Left ventricle myocardium inferior (tissue), 1 donor: ENCODE measurements around the gene ERICH3. TPM values are rescaled to one million over a fixed set of nuclear protein-coding genes. Genes with fewer than 3 reads are reported as not detected.

Experiments used
- DNase-seq: peaks from one replicate; pipeline ENCODE4 v3.0.0-alpha.2; 2020
- H3K27ac ChIP-seq: fragments of 200-600 bp; replicated peaks from 2 replicates; pipeline ENCODE4 v1.8.0; 2021
- H3K27me3 ChIP-seq: fragments of 200-600 bp; 2 replicates; pipeline ENCODE4 v1.8.0; 2021; ENCODE audit warnings: low read depth
- H3K36me3 ChIP-seq: fragments of 200-600 bp; 2 replicates; pipeline ENCODE4 v1.8.0; 2021
- H3K4me1 ChIP-seq: fragments of 200-600 bp; 2 replicates; pipeline ENCODE4 v1.8.0; 2021
- H3K4me3 ChIP-seq: fragments of 200-600 bp; 2 replicates; pipeline ENCODE4 v1.8.0; 2021; ENCODE audit warnings: mild to moderate bottlenecking, moderate library complexity
- H3K9me3 ChIP-seq: fragments of 200-600 bp; replicated peaks from 2 replicates; pipeline ENCODE4 v1.8.0; 2021
- intact Hi-C: fragments of 100-400 bp; cut with micrococcal nuclease; formaldehyde crosslinking; loops from one replicate; pipeline ENCODE4 v1.11.0; 2022
- total RNA-seq: library from RNA; stranded (reverse); fragmentation: NEBNext Ultra II Directional; extraction: Animal tissue kit (Norgen Biotek cat#: 25700); gene quantifications from one replicate; pipeline ENCODE4 v1.2.1, GENCODE V29; 2021
- TF ChIP-seq, protein P1 (sequence below): fragments of 200-600 bp; IDR thresholded peaks from 2 replicates; pipeline ENCODE4 v1.8.0; 2021; ENCODE audit warnings: antibody characterized with exemption, mild to moderate bottlenecking, borderline replicate concordance
- donor health status: DM: no; HTN: yes; CAD: no; lungs with severe emphysema.

The ERICH3 gene
- total RNA-seq, 1 donor from 2014 or later = not detected

DNA sequence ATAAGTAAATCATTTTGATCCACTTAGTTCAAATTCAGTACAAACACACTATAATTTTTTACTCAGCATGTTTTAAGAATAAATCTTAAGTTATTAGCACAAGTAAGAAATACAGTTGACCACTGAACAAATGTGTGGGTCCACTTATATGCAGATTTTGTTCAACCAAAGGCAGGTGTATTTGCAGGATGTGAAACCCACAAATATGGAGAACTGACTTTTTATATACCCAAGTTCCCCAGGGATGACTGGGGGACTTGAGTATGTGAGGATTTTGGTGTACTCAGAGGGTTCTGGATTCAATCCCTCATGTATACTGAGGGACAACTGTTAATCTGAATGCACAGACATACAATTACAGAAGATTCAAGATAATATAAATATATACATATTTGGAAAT is 25.7 kb upstream of the ERICH3 start:
- no peak overlapping the region for H3K27ac ChIP-seq
- H3K27me3 ChIP-seq = no peaks in the 10 kb centered on the region
- H3K36me3 ChIP-seq = peaks cover 23% of the 10 kb centered on the region
- H3K4me3 ChIP-seq = no peak overlapping the region
- peaks cover 5% of the 10 kb centered on the region for H3K4me1 ChIP-seq
- no peak for DNase-seq
- TF ChIP-seq, protein P1, sequence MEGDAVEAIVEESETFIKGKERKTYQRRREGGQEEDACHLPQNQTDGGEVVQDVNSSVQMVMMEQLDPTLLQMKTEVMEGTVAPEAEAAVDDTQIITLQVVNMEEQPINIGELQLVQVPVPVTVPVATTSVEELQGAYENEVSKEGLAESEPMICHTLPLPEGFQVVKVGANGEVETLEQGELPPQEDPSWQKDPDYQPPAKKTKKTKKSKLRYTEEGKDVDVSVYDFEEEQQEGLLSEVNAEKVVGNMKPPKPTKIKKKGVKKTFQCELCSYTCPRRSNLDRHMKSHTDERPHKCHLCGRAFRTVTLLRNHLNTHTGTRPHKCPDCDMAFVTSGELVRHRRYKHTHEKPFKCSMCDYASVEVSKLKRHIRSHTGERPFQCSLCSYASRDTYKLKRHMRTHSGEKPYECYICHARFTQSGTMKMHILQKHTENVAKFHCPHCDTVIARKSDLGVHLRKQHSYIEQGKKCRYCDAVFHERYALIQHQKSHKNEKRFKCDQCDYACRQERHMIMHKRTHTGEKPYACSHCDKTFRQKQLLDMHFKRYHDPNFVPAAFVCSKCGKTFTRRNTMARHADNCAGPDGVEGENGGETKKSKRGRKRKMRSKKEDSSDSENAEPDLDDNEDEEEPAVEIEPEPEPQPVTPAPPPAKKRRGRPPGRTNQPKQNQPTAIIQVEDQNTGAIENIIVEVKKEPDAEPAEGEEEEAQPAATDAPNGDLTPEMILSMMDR = no peak
- intact Hi-C loops = no loop called here
- H3K9me3 ChIP-seq = no peaks in the 10 kb centered on the region

- no peak overlapping the region for H3K27ac ChIP-seq
- intact Hi-C loops = no loop called here
- no peaks in the 10 kb centered on the region for H3K27me3 ChIP-seq
- H3K4me3 ChIP-seq = no peak overlapping the region
- H3K4me1 ChIP-seq = peaks cover 5% of the 10 kb centered on the region
- no peak for DNase-seq
- TF ChIP-seq, protein P1 = no peak
- no peaks in the 10 kb centered on the region for H3K9me3 ChIP-seq
- H3K36me3 ChIP-seq = peaks cover 9% of the 10 kb centered on the region
Measured at GRCh38 chr1:74697832-74698231, 24.2 kb upstream of the ERICH3 start.

- peaks cover 5% of the 10 kb centered on the region for H3K4me1 ChIP-seq
- H3K9me3 ChIP-seq = no peaks in the 10 kb centered on the region
- H3K27ac ChIP-seq = no peak overlapping the region
- intact Hi-C loops = no loop called here
- H3K27me3 ChIP-seq = no peaks in the 10 kb centered on the region
- no peak for DNase-seq
- no peak overlapping the region for H3K4me3 ChIP-seq
- no peaks in the 10 kb centered on the region for H3K36me3 ChIP-seq
- TF ChIP-seq, protein P1 = no peak
Measured at GRCh38 chr1:74693473-74693872, 19.9 kb upstream of the ERICH3 start.

GRCh38 chr1:74690909-74691308 is 17.3 kb upstream of the ERICH3 start:
- intact Hi-C loops = no loop called here
- no peak for DNase-seq
- TF ChIP-seq, protein P1 = no peak
- H3K4me3 ChIP-seq = no peak overlapping the region
- H3K9me3 ChIP-seq = no peaks in the 10 kb centered on the region
- no peaks in the 10 kb centered on the region for H3K27me3 ChIP-seq
- H3K27ac ChIP-seq = no peak overlapping the region
- H3K4me1 ChIP-seq = no peaks in the 10 kb centered on the region
- H3K36me3 ChIP-seq = no peaks in the 10 kb centered on the region

DNA sequence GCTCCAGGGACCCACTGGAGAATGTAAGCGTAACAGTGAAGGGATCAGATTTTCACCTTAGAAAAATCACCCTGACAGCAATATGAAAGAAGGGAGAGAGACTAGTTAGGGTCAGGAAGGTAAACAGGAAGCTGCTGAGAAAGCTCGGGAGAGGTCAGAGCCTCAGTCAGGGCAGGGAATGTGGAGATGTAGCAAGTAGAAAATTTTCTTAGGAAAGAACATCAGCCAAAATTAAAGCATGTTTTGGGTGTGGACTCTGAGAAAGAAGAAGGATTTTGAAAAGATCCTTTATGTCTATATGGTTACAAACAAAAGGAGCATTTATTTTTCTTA is 16.7 kb upstream of the ERICH3 start:
- intact Hi-C loops = no loop called here
- TF ChIP-seq, protein P1 = no peak
- H3K4me3 ChIP-seq = no peak overlapping the region
- H3K9me3 ChIP-seq = no peaks in the 10 kb centered on the region
- H3K27me3 ChIP-seq = no peaks in the 10 kb centered on the region
- no peaks in the 10 kb centered on the region for H3K36me3 ChIP-seq
- H3K4me1 ChIP-seq = no peaks in the 10 kb centered on the region
- no peak for DNase-seq
- no peak overlapping the region for H3K27ac ChIP-seq
